Dermis microvascular lymphatic vessel endothelial cell (primary cell): ENCODE measurements around the gene ELMOD2. TPM values are rescaled to one million over a fixed set of nuclear protein-coding genes. Genes with fewer than 3 reads are reported as not detected.
"Not testable (repeated sequence)": the region's sequence is repeated elsewhere in the genome, so short reads cannot be mapped to it uniquely, and the experiment has no call there.

Experiments used
- DNase-seq, 2 donors: peaks; one replicate each; pipeline versions ENCODE4 v3.0.0 to v3.0.0-alpha.2; 2010; ENCODE audit warnings: low read depth in 2 of 2
- total RNA-seq: library from RNA; depleted of rRNA; stranded (reverse); fragments of >200 nt; gene quantifications from 2 replicates; pipeline ENCODE4 v1.2.1, GENCODE V29; 2014

ELMOD2 gene, protein sequence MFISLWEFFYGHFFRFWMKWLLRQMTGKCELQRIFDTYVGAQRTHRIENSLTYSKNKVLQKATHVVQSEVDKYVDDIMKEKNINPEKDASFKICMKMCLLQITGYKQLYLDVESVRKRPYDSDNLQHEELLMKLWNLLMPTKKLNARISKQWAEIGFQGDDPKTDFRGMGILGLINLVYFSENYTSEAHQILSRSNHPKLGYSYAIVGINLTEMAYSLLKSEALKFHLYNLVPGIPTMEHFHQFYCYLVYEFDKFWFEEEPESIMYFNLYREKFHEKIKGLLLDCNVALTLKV
- total RNA-seq: 11.5 and 11.6 TPM in 2 replicates

- peak; percentile 89 to 97 for DNase-seq
These were observed at the start of gene ELMOD2 for GRCh38 chr4:140523857-140524742. ELMOD2 (plus strand) TSS chr4:140524168; CDS start chr4:140525429, 1,261 bp downstream.

DNA sequence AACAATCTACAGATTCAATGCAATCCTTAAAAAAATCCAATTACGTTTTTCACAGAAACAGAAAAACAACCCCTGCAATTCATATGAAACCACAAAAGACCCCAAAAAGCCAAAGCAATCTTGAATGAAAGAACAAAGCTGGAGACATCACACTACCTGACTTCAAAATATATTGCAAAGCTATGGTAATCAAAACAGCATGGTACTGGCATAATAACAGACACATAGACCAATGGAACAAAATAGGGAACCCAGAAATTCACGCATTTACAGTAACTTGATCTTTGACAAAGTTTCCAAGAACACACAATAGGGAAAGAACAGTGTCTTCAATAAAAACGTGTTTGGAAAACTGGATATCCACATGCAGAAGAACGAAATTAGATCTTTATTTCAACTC, 40.5 kb upstream of the ELMOD2 start:
- no peak for DNase-seq

GRCh38 chr4:140485939-140486338, 38.0 kb upstream of the ELMOD2 start:
- peak in 1 of 2 donors; percentile 4 for DNase-seq

DNA sequence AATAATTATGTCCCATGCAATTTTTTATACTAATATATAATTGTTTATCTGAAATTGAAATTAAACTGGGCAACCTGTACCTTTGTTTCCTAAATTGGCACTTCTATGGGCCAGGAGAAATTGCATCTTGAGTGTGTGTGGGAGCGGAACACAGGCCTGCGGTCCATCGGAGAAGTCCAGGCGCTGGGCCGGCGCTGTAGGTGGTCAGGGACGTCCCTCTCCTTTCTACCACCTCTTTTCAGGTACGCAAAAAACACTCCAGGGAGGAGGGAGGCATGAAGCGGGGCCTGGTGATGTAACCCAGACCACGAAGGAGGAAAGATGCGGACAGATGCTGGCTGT, 26.6 kb upstream of the ELMOD2 start:
- DNase-seq: no peak

GRCh38 chr4:140497747-140498636, 26.0 kb upstream of the ELMOD2 start, which contains the start of gene MGAT4D:
MGAT4D (minus strand) TSS chr4:140498293; CDS start chr4:140498222, 71 bp downstream.
- no peak for DNase-seq

- no peak for DNase-seq
These were observed 24.6 kb upstream of the ELMOD2 start for GRCh38 chr4:140499391-140499790.

DNA sequence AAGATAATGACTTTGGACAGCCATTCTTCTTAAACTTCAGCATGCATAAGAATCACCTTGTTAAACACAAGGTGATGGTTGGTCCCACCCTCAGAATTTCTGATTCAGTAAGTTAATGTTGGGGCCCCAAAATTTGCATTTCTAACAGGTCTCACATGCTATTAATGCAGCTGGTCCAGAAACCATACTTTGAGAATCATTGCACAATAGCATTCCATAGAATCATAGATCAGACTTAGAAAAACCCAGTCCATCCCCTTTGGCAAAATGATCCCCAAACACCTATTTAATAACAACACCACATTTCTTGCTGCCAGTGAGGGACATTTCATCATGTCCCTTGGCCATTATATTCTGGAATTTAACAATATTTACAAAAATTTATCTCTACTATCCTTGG, 19.7 kb upstream of the ELMOD2 start:
- no peak for DNase-seq

DNA sequence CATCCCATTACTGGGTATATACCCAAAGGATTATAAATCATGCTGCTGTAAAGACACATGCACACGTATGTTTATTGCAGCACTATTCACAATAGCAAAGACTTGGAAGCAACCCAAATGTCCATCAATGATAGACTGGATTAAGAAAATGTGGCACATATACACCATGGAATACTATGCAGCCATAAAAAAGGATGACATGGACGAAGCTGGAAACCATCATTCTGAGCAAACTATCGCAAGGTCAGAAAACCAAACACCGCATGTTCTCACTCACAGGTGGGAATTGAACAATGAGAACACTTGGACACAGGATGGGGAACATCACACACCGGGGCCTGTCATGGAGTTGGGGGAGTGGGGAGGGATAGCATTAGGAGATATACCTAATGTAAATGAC, 10.2 kb upstream of the ELMOD2 start:
- DNase-seq: not testable (repeated sequence)

GRCh38 chr4:140515423-140515822, 8.5 kb upstream of the ELMOD2 start:
- DNase-seq: no peak

- DNase-seq: no peak
These were observed 555 bp upstream of the ELMOD2 start for GRCh38 chr4:140523370-140523856.

- no peak for DNase-seq
These were observed 5.5 kb downstream of the ELMOD2 start for GRCh38 chr4:140529434-140529833.

- no peak for DNase-seq
These were observed 10.0 kb downstream of the ELMOD2 start for GRCh38 chr4:140533951-140534480.

GRCh38 chr4:140556372-140557085, 32.6 kb downstream of the ELMOD2 start:
- no peak for DNase-seq

- DNase-seq: no peak
These were observed 34.0 kb downstream of the ELMOD2 start for GRCh38 chr4:140557831-140558435.

GRCh38 chr4:140559696-140560095, 35.7 kb downstream of the ELMOD2 start:
- no peak for DNase-seq

DNA sequence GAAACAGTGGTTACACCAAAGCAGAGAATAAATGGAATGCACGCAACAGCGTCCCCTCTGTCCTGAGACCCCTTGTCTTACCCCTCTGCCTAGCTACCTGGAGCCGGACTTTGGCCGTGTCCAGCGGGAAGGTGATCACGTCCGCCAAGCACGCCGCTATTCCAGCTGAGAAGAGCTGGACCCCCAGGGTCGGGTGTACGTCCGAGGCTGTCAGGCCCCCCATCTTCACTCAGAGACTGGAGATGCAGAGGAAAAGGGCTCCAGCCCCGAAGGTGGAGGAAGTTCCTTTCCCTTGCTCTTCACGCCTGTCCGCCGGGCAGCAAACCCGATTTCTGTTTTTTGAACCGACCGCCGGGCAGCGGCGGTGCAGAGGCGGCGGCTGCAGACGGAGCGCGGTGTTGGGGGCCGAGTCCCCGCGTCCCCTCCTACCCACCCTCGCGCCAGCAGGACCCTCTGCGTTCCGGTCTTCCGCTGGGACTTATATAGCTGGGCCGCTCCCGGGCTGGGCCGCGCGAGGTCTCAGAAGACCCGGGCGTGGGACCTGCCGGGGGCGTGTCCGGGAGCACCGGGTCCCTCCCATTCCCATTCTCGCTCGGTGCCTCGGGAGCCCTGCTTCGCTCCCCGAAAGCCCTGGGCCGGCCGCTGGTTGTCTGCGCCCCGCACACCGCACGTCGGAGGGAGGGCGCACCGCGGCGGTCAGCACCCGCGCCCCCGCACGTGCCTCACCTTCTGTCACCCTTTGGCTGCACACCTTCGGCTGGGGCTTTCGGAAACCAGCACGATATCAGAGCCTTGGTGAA, 44.7 kb downstream of the ELMOD2 start, which contains the start of gene UCP1:
UCP1 (minus strand) TSS at position 455 of the 800 bp plus-strand sequence; CDS start at position 223, 232 bp downstream.
- DNase-seq: peak in 1 of 2 donors; percentile 0

GRCh38 chr4:140569307-140569638, 45.3 kb downstream of the ELMOD2 start:
- DNase-seq: no peak

DNA sequence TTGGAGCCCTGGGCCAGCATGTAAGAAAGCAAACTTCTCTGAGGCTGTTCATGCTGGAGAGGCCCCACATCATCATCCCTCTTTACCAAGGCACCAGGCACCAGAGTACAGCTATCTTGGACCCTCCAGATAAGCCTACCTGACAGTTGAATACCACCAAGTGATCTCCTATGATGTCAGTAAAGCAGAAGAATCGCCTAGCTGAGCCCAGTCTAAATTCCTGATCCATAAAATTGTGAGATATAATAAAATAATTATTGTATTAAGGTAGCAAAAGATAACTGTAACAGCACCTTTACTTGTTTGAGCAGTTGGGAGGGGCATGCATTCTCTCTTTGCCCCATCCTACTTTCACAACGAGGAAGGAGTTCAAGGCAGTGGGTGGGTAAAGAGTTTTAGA, 47.7 kb downstream of the ELMOD2 start:
- no peak for DNase-seq

DNA sequence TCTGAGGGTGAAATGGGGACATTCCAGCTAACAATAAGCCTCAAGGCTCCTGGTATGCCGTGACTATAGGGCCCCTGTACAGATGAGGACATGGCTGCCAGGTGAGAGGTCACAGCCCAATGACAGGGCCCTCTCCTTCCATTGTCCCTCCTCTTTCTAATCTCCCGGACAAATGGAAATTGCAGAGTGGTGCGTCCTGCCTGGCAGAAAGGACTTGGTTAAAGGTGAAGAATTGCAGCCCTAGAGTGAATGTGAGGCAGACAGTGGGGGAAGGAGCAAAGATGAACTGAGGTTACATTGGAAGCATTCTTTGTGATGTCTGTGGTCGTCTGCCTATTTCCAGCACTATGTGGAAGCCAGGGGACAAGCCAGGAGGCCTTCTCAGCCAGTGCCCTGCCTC, 51.5 kb downstream of the ELMOD2 start:
- DNase-seq: no peak
